WTC11 (cell line): Measurements from ENCODE around the gene STXBP6. TPM values are rescaled to one million over a fixed set of nuclear protein-coding genes. Genes with fewer than 3 reads are reported as not detected.

ENCODE experiments used
- ATAC-seq: fragments of 200-7000 bp; cut with Tn5 transposase; 2 replicates; pipeline ENCODE4 v1.10.0; 2021; ENCODE audit warnings: mild to moderate bottlenecking, moderate library complexity
- CTCF ChIA-PET: fragments of 300-600 bp; sonication (Branson Sonifier 250); formaldehyde crosslinking; loops from one replicate; lab custom pipeline; 2021; ENCODE audit warnings: antibody characterized with exemption; lab: Charles Lee
- POLR2A ChIA-PET: fragments of 350-600 bp; sonication (Branson Sonifier 250); formaldehyde crosslinking; loops from one replicate; lab custom pipeline; 2021; ENCODE audit warnings: antibody characterized with exemption; lab: Charles Lee
- DNase-seq: peaks from one replicate; pipeline ENCODE4 v3.0.0; 2021; ENCODE audit warnings: low spot score
- H3K27ac Mint-ChIP-seq: 2 replicates; pipeline ENCODE4 v1.8.0; 2021; ENCODE audit warnings: mixed read lengths
- H3K27me3 Mint-ChIP-seq: 2 replicates; pipeline ENCODE4 v1.8.0; 2021; ENCODE audit warnings: low read depth, mild to moderate bottlenecking, moderate library complexity, mixed read lengths
- H3K36me3 Mint-ChIP-seq: 2 replicates; pipeline ENCODE4 v1.8.0; 2021; ENCODE audit warnings: mixed read lengths
- H3K4me1 Mint-ChIP-seq: 2 replicates; pipeline ENCODE4 v1.8.0; 2022; ENCODE audit warnings: mixed read lengths
- H3K4me3 Mint-ChIP-seq: 2 replicates; pipeline ENCODE4 v1.8.0; 2021; ENCODE audit warnings: mild to moderate bottlenecking, moderate library complexity, mixed read lengths
- H3K9me3 Mint-ChIP-seq: 2 replicates; pipeline ENCODE4 v1.8.0; 2021; ENCODE audit warnings: mixed read lengths
- AFF4 ChIP-seq: sonication (generic); formaldehyde crosslinking; IDR thresholded peaks from 2 replicates; pipeline ENCODE4 v1.8.1; 2023; ENCODE audit warnings: mild to moderate bottlenecking, missing genetic modification reagents, borderline replicate concordance
- ARID4B ChIP-seq: sonication (generic); formaldehyde crosslinking; IDR thresholded peaks from 2 replicates; pipeline ENCODE4 v1.8.0; 2023; ENCODE audit warnings: missing genetic modification reagents, mild to moderate bottlenecking, borderline replicate concordance
- ESRRA ChIP-seq: sonication (generic); formaldehyde crosslinking; IDR thresholded peaks from 2 replicates; pipeline ENCODE4 v1.8.1; 2022; ENCODE audit warnings: mild to moderate bottlenecking, missing genetic modification reagents, borderline replicate concordance
- FOXP1 ChIP-seq: sonication (generic); formaldehyde crosslinking; IDR thresholded peaks from 2 replicates; pipeline ENCODE4 v1.8.0; 2022; ENCODE audit warnings: missing genetic modification reagents, mild to moderate bottlenecking, moderate library complexity, borderline replicate concordance
- HMGA2 ChIP-seq: fragments of 250-450 bp; sonication (Bioruptor Pico); IDR thresholded peaks from 2 replicates; pipeline ENCODE4 v1.4.0; 2021; ENCODE audit warnings: mild to moderate bottlenecking, moderate library complexity
- HMGXB4 ChIP-seq: sonication (generic); formaldehyde crosslinking; IDR thresholded peaks from 2 replicates; pipeline ENCODE4 v1.8.1; 2023; ENCODE audit warnings: mild to moderate bottlenecking, moderate library complexity, missing genetic modification reagents
- NR2C2 ChIP-seq: sonication (generic); formaldehyde crosslinking; IDR thresholded peaks from 2 replicates; pipeline ENCODE4 v1.8.0; 2022; ENCODE audit warnings: mild to moderate bottlenecking, missing genetic modification reagents
- PREB ChIP-seq: sonication (generic); formaldehyde crosslinking; IDR thresholded peaks from 2 replicates; pipeline ENCODE4 v1.8.1; 2022; ENCODE audit warnings: mild to moderate bottlenecking, missing genetic modification reagents, moderate library complexity, borderline replicate concordance
- TEAD1 ChIP-seq: sonication (generic); formaldehyde crosslinking; IDR thresholded peaks from 2 replicates; pipeline ENCODE4 v1.8.0; 2022; ENCODE audit warnings: mild to moderate bottlenecking, missing genetic modification reagents
- ZBTB21 ChIP-seq: sonication (generic); formaldehyde crosslinking; IDR thresholded peaks from 2 replicates; pipeline ENCODE4 v1.8.1; 2023; ENCODE audit warnings: mild to moderate bottlenecking, missing genetic modification reagents, borderline replicate concordance
- ZMAT4 ChIP-seq: fragments of 250-450 bp; sonication (Bioruptor Pico); IDR thresholded peaks from 2 replicates; pipeline ENCODE4 v1.9.0; 2021; ENCODE audit warnings: mild to moderate bottlenecking
- ZNF121 ChIP-seq: sonication (generic); formaldehyde crosslinking; IDR thresholded peaks from 2 replicates; pipeline ENCODE4 v1.8.0; 2023; ENCODE audit warnings: missing genetic modification reagents
- ZNF138 ChIP-seq: sonication (generic); formaldehyde crosslinking; conservative IDR thresholded peaks from 2 replicates; pipeline ENCODE4 v1.8.1; 2022; ENCODE audit warnings: mild to moderate bottlenecking, moderate library complexity, missing genetic modification reagents
- ZNF263 ChIP-seq: sonication (generic); formaldehyde crosslinking; IDR thresholded peaks from 2 replicates; pipeline ENCODE4 v1.8.1; 2022; ENCODE audit warnings: low read depth, mild to moderate bottlenecking, moderate library complexity, missing genetic modification reagents
- ZNF423 ChIP-seq: fragments of 250-450 bp; sonication (Bioruptor Pico); IDR thresholded peaks from 2 replicates; pipeline ENCODE4 v2.1.2; 2022; ENCODE audit warnings: mild to moderate bottlenecking, moderate library complexity
- total RNA-seq: library from RNA; stranded (reverse); gene quantifications from 3 replicates; pipeline ENCODE4 v1.2.3, GENCODE V29; 2021

Gene STXBP6
- total RNA-seq, 1 experiment from 2014 or later, result 4.2 TPM

GRCh38 chr14:25042362-25043299 is 7.3 kb downstream of the STXBP6 start:
- peak; percentile 46; the same call in 1 of the 2 replicates for ATAC-seq
- Mint-ChIP-seq H3K36me3 (no peaks in the 10 kb centered on the region), H3K27me3 (peaks cover 9% of the 10 kb centered on the region), H3K4me1 (peaks cover 22% of the 10 kb centered on the region), H3K9me3 (0 out of 2 replicates have a peak, but pooled peaks cover 5% of the 10 kb centered on the region), H3K27ac (peak overlapping the region; percentile 67; the same call in 1 of the 2 replicates), H3K4me3 (no peak overlapping the region)
- TF ChIP-seq HMGXB4 (no peak), ARID4B (CRISPR knock-in tag) (no peak), ESRRA (CRISPR knock-in tag) (no peak), ZBTB21 (CRISPR knock-in tag) (no peak), ZNF138 (CRISPR knock-in tag) (no peak), AFF4 (CRISPR knock-in tag) (no peak), HMGA2 (CRISPR knock-in tag) (no peak), ZMAT4 (CRISPR knock-in tag) (no peak), ZNF423 (CRISPR knock-in tag) (no peak)
- peak; percentile 24 for DNase-seq
- ChIA-PET POLR2A (interaction anchor here (0.6 kb wide), 1 partner anchor 236 kb away, joined by 3 read pairs; no protein-coding TSS in a partner anchor), CTCF (interaction anchor here (0.6 to 3.4 kb wide), 13 partner anchors 13 to 332 kb away, joined by 3 to 83 read pairs (median 4); no protein-coding TSS in a partner anchor)

- no peak for ATAC-seq
- Mint-ChIP-seq H3K9me3 (0 out of 2 replicates have a peak, but pooled peaks cover 5% of the 10 kb centered on the region), H3K4me3 (no peak overlapping the region), H3K27ac (no peak overlapping the region), H3K4me1 (peaks cover 22% of the 10 kb centered on the region), H3K36me3 (no peaks in the 10 kb centered on the region), H3K27me3 (peaks cover 2% of the 10 kb centered on the region; the same call in 1 of the 2 replicates)
- POLR2A ChIA-PET, result interaction anchor here (0.6 kb wide), 1 partner anchor 236 kb away, joined by 3 read pairs; no protein-coding TSS in a partner anchor
- CTCF ChIA-PET, result interaction anchor here (1.0 to 3.4 kb wide), 12 partner anchors 13 to 331 kb away, joined by 3 to 83 read pairs (median 4); no protein-coding TSS in a partner anchor
- TF ChIP-seq FOXP1 (CRISPR knock-in tag) (no peak), NR2C2 (CRISPR knock-in tag) (no peak), TEAD1 (CRISPR knock-in tag) (no peak), ZNF121 (no peak), ZNF263 (CRISPR knock-in tag) (no peak), PREB (CRISPR knock-in tag) (no peak)
- no peak for DNase-seq
These were observed 8.0 kb downstream of the STXBP6 start for GRCh38 chr14:25041898-25042297.
